SU-DHL-6 (cell line): ENCODE data around the gene DIAPH2.

Source experiments
- H2AFZ ChIP-seq: fragments of 200-600 bp; sonication (generic); 2 replicates; pipeline ENCODE4 v1.6.1; 2014; ENCODE audit warnings: low read depth, mild to moderate bottlenecking, moderate library complexity, mixed read lengths, antibody characterized with exemption, low read length; ENCODE audit not compliant: severe bottlenecking
- H3F3A ChIP-seq: fragments of 200-600 bp; shearing (Covaris generic); 2 replicates; pipeline ENCODE4 v1.6.0; 2016; ENCODE audit warnings: antibody characterized with exemption, mild to moderate bottlenecking; ENCODE audit not compliant: insufficient read depth
- H3K27ac ChIP-seq: fragments of 200-600 bp; sonication (generic); 2 replicates; pipeline ENCODE4 v1.5.1; 2016; ENCODE audit warnings: low read depth, mild to moderate bottlenecking, low read length, moderate library complexity, mixed read lengths
- H3K27me3 ChIP-seq: fragments of 200-600 bp; sonication (generic), shearing (Covaris generic); 2 replicates; pipeline ENCODE4 v1.6.0; 2014; ENCODE audit warnings: mild to moderate bottlenecking, low read length
- H3K36me3 ChIP-seq: fragments of 200-600 bp; sonication (generic); 2 replicates; pipeline ENCODE4 v1.6.1; 2014; ENCODE audit warnings: mild to moderate bottlenecking, low read length, mixed read lengths
- H3K4me2 ChIP-seq: fragments of 300-600, 200-600 bp; shearing (Covaris generic), sonication (generic); 2 replicates; pipeline ENCODE4 v1.6.0; 2014; ENCODE audit warnings: low read length, low read depth, mild to moderate bottlenecking; ENCODE audit not compliant: poor library complexity, severe bottlenecking
- H3K4me3 ChIP-seq: fragments of 200-600 bp; sonication (generic); 2 replicates; pipeline ENCODE4 v1.5.1; 2014; ENCODE audit warnings: antibody characterized with exemption, low read length, mild to moderate bottlenecking, mixed read lengths; ENCODE audit not compliant: insufficient read depth, poor library complexity, severe bottlenecking
- H3K79me2 ChIP-seq: fragments of 200-600 bp; sonication (generic); 2 replicates; pipeline ENCODE4 v1.6.1; 2014; ENCODE audit warnings: mild to moderate bottlenecking, low read length, moderate library complexity; ENCODE audit not compliant: insufficient read depth
- H3K9ac ChIP-seq: fragments of 200-600 bp; sonication (generic); 2 replicates; pipeline ENCODE4 v1.7.0; 2014; ENCODE audit warnings: mild to moderate bottlenecking, low read length
- H3K9me2 ChIP-seq: fragments of 200-600 bp; sonication (generic); replicated peaks from 2 replicates; pipeline ENCODE4 v1.6.1; 2014; ENCODE audit warnings: low read length; ENCODE audit not compliant: insufficient read depth
- H3K9me3 ChIP-seq: fragments of 200-600 bp; sonication (generic); 2 replicates; pipeline ENCODE4 v1.6.1; 2014; ENCODE audit warnings: low read length, mixed read lengths; ENCODE audit not compliant: insufficient read depth
- H4K20me1 ChIP-seq: fragments of 200-600 bp; sonication (generic); 2 replicates; pipeline ENCODE4 v1.6.1; 2014; ENCODE audit warnings: low read depth, mild to moderate bottlenecking, antibody characterized with exemption, low read length, moderate library complexity, mixed read lengths
- CTCF ChIP-seq: fragments of 200-600 bp; sonication (generic); IDR thresholded peaks from one replicate; pipeline ENCODE4 v1.5.1; 2017; ENCODE audit warnings: antibody characterized with exemption, mild to moderate bottlenecking, low read length, moderate library complexity; ENCODE audit not compliant: insufficient read depth, poor library complexity, severe bottlenecking
- EZH2phosphoT487 ChIP-seq: fragments of 200-600 bp; sonication (generic), shearing (Covaris generic); conservative IDR thresholded peaks from 2 replicates; pipeline ENCODE4 v1.6.1; 2018; ENCODE audit warnings: mild to moderate bottlenecking, antibody characterized with exemption, low read length, moderate library complexity, mixed read lengths

DIAPH2 gene

GRCh38 chrX:97639526-97639925, 954.9 kb downstream of the DIAPH2 start:
- Histone ChIP-seq H3K36me3 (no peaks in the 10 kb centered on the region), H3K9ac (no peak overlapping the region), H3K27ac (no peak overlapping the region), H3K4me2 (no peak overlapping the region), H2AFZ (no peak overlapping the region), H3K27me3 (no peaks in the 10 kb centered on the region), H3K79me2 (no peaks in the 10 kb centered on the region), H3K4me3 (no peak overlapping the region), H3F3A (no peaks in the 10 kb centered on the region), H3K9me3 (no peaks in the 10 kb centered on the region), H4K20me1 (no peaks in the 10 kb centered on the region), H3K9me2 (no peaks in the 10 kb centered on the region)
- TF ChIP-seq EZH2phosphoT487, result no peak
- TF ChIP-seq CTCF, result no peak
